ENCODE measurements around the gene VRK2. TPM values are rescaled to one million over a fixed set of nuclear protein-coding genes. Genes with fewer than 3 reads are reported as not detected.
A peak's percentile ranks its signal among the peaks of the same experiment; 100 is the strongest.

Gene VRK2
- polyA plus RNA-seq (2013, experiment 1 of 4): 26.5 TPM
- 26.9 TPM for polyA plus RNA-seq (2013, experiment 2 of 4)
- 24.6 TPM for polyA plus RNA-seq (2013, experiment 3 of 4)
- 26.9 TPM for polyA plus RNA-seq (2013, experiment 4 of 4)

GRCh38 chr2:58046585-58047372, at the start of gene VRK2:
Gene VRK2, plus strand, starts transcription at chr2:58046806. Its CDS starts 2,026 bp downstream, at chr2:58048832.
- 0 to 1% methylated on average over 76 of the region's 76 CpGs for WGBS, 2 experiments
- peak within 1 kb of the TSS; percentile 59 for H3K4me3 ChIP-seq (ENCODE audit: insufficient read depth, low read depth, low read length)
- peak within 1 kb of the TSS; percentile 92 for H3K27ac ChIP-seq (ENCODE audit: insufficient read depth, low read depth, low read length, poor library complexity, severe bottlenecking)
- no peaks in the 10 kb centered on the region for H3K9me3 ChIP-seq (ENCODE audit: control insufficient read depth, low read length)
- no peaks in the 10 kb centered on the region for H3K36me3 ChIP-seq (ENCODE audit: control insufficient read depth, insufficient read depth, low read length)
- no peaks in the 10 kb centered on the region for H3K27me3 ChIP-seq (ENCODE audit: control insufficient read depth, insufficient read depth, low read length, poor library complexity, severe bottlenecking)
- no peaks in the 10 kb centered on the region for H3K4me1 ChIP-seq (ENCODE audit: control insufficient read depth, insufficient read depth, low read length)

DNA sequence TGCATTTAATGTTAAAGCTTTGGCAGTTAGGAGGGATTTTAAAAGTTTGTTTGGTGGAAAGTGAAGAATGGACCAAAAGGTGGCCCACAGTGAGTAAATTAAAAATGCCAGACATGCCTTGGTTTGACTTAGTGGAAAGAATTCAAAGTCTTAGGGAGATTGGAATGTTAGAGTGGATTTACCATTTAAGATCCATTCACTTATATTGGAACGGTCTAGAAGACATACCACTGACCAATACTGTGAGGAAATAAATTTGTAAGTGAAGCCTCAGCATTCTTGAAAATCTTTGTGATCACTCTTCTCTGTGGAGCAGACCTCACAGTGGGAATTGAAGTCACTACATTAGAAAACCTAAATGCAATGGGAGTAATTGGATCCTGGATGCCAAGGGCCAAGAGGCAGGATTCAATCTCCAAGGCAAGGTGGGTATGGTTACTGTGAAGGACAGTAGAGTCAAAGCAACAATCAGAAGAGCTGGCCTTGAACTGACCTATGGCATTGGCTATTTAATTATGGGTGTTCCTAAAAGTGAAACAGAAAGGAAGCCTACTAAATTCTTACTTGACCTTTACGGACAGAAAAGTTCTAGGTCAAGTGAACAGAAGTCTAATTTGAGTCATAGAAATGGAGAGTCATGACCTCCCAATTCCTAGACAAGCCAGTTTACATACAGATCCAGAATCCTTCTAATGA, 40.2 kb upstream of the VRK2 start:
- no peak overlapping the region for H3K27ac ChIP-seq (ENCODE audit: insufficient read depth, low read depth, low read length, poor library complexity, severe bottlenecking)
- WGBS, 2 experiments: 96 to 100% methylated on average over 2 of the region's 2 CpGs
- H3K36me3 ChIP-seq (ENCODE audit: control insufficient read depth, insufficient read depth, low read length): no peaks in the 10 kb centered on the region
- H3K27me3 ChIP-seq (ENCODE audit: control insufficient read depth, insufficient read depth, low read length, poor library complexity, severe bottlenecking): no peaks in the 10 kb centered on the region
- no peak overlapping the region for H3K4me3 ChIP-seq (ENCODE audit: insufficient read depth, low read depth, low read length)
- H3K9me3 ChIP-seq (ENCODE audit: control insufficient read depth, low read length): no peaks in the 10 kb centered on the region
- H3K4me1 ChIP-seq (ENCODE audit: control insufficient read depth, insufficient read depth, low read length): no peaks in the 10 kb centered on the region

DNA sequence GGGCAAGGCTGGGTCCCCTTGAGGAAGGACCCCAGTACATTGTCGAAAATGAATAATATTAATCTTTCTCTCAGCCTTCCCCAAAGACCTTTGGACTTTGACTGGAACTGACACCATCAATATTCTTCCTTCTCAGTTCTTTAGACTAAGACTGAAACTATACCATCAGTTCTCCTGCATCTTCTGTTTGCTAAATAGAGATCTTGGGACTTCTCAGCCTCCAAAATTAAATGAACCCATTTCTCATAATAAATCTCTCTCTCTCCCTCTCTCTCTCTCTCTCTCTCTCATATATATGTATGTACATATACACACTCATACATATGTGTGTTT, 39.7 kb upstream of the VRK2 start:
- no peaks in the 10 kb centered on the region for H3K9me3 ChIP-seq (ENCODE audit: control insufficient read depth, low read length)
- H3K4me3 ChIP-seq (ENCODE audit: insufficient read depth, low read depth, low read length): no peak overlapping the region
- no peaks in the 10 kb centered on the region for H3K4me1 ChIP-seq (ENCODE audit: control insufficient read depth, insufficient read depth, low read length)
- WGBS, 2 experiments: 92 to 100% methylated on average over 1 of the region's 1 CpG
- H3K27ac ChIP-seq (ENCODE audit: insufficient read depth, low read depth, low read length, poor library complexity, severe bottlenecking): no peak overlapping the region
- H3K27me3 ChIP-seq (ENCODE audit: control insufficient read depth, insufficient read depth, low read length, poor library complexity, severe bottlenecking): no peaks in the 10 kb centered on the region
- H3K36me3 ChIP-seq (ENCODE audit: control insufficient read depth, insufficient read depth, low read length): no peaks in the 10 kb centered on the region

DNA sequence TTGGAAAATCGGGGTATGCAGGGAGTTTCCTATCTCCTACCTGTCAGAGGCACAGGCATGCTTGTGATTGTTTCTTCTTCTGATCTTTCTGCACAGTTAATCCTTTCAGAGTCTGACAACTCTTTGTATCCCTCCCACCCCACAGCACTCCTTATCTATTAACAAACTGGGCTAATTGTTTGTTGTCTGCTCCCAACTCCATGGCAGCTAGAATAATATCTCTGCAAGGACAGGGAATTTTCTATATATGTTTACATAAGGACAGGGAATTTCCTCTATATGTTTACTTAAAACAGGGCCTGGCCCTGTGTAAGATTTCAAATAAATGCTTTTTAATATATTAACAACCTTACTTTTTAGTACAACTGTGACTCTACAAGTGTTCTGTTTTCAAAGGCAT, 36.0 kb upstream of the VRK2 start:
- H3K9me3 ChIP-seq (ENCODE audit: control insufficient read depth, low read length): no peaks in the 10 kb centered on the region
- no peaks in the 10 kb centered on the region for H3K27me3 ChIP-seq (ENCODE audit: control insufficient read depth, insufficient read depth, low read length, poor library complexity, severe bottlenecking)
- no peak overlapping the region for H3K27ac ChIP-seq (ENCODE audit: insufficient read depth, low read depth, low read length, poor library complexity, severe bottlenecking)
- H3K4me1 ChIP-seq (ENCODE audit: control insufficient read depth, insufficient read depth, low read length): no peaks in the 10 kb centered on the region
- H3K36me3 ChIP-seq (ENCODE audit: control insufficient read depth, insufficient read depth, low read length): no peaks in the 10 kb centered on the region
- 91 to 93% methylated on average over 1 of the region's 1 CpG for WGBS, 2 experiments
- H3K4me3 ChIP-seq (ENCODE audit: insufficient read depth, low read depth, low read length): no peak overlapping the region

DNA sequence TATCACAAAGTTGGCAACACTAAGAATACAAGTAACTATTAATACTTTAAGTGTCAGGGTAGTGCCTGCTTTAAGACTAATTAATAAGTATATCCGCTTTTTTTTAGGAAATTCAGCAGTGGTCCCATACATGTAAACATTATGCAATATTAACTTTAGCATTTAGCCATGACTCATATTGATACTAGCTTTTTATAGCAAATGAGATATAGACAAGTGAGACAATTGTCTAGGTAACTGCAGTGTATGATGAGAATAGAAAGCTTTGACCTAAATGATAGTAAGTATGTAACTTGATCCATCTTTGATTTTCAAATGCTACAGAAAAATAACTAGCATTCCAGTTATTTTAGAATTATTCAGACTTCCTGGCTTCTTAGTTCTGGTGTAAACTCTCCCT, 27.4 kb upstream of the VRK2 start:
- 100% methylated on average over 1 of the region's 1 CpG for WGBS, 2 experiments
- Histone ChIP-seq H3K36me3 (ENCODE audit: control insufficient read depth, insufficient read depth, low read length) (no peaks in the 10 kb centered on the region), H3K4me1 (ENCODE audit: control insufficient read depth, insufficient read depth, low read length) (no peaks in the 10 kb centered on the region), H3K4me3 (ENCODE audit: insufficient read depth, low read depth, low read length) (no peak overlapping the region), H3K27me3 (ENCODE audit: control insufficient read depth, insufficient read depth, low read length, poor library complexity, severe bottlenecking) (no peaks in the 10 kb centered on the region), H3K9me3 (ENCODE audit: control insufficient read depth, low read length) (no peaks in the 10 kb centered on the region), H3K27ac (ENCODE audit: insufficient read depth, low read depth, low read length, poor library complexity, severe bottlenecking) (no peak overlapping the region)

- no peak overlapping the region for H3K27ac ChIP-seq (ENCODE audit: insufficient read depth, low read depth, low read length, poor library complexity, severe bottlenecking)
- no peaks in the 10 kb centered on the region for H3K27me3 ChIP-seq (ENCODE audit: control insufficient read depth, insufficient read depth, low read length, poor library complexity, severe bottlenecking)
- H3K4me1 ChIP-seq (ENCODE audit: control insufficient read depth, insufficient read depth, low read length): no peaks in the 10 kb centered on the region
- no peaks in the 10 kb centered on the region for H3K36me3 ChIP-seq (ENCODE audit: control insufficient read depth, insufficient read depth, low read length)
- H3K9me3 ChIP-seq (ENCODE audit: control insufficient read depth, low read length): no peaks in the 10 kb centered on the region
- no peak overlapping the region for H3K4me3 ChIP-seq (ENCODE audit: insufficient read depth, low read depth, low read length)
- WGBS, 2 experiments: 83 to 91% methylated on average over 2 of the region's 2 CpGs
Measured at GRCh38 chr2:58025150-58025933, 21.3 kb upstream of the VRK2 start.

DNA sequence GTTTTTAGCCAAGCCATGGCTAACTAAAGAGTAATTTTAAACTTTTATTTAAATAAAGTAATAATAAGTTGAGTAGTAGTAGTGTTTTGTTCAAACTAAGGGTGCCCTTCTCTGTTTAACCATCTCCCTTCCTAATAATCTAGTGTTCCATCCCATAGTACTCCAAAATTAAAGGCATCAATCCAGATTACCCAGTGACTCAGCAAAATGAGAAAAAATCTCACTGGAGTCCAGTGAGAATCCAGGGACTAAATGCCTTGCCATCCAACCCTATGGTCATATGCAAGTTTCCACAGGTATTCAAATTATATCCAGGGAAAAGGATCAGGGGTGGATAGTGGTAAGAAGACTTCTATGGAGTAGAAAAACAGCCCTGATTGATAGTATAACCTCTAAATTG, 19.6 kb upstream of the VRK2 start:
- Histone ChIP-seq H3K4me1 (ENCODE audit: control insufficient read depth, insufficient read depth, low read length) (no peaks in the 10 kb centered on the region), H3K27ac (ENCODE audit: insufficient read depth, low read depth, low read length, poor library complexity, severe bottlenecking) (no peak overlapping the region), H3K9me3 (ENCODE audit: control insufficient read depth, low read length) (no peaks in the 10 kb centered on the region), H3K27me3 (ENCODE audit: control insufficient read depth, insufficient read depth, low read length, poor library complexity, severe bottlenecking) (no peaks in the 10 kb centered on the region), H3K36me3 (ENCODE audit: control insufficient read depth, insufficient read depth, low read length) (no peaks in the 10 kb centered on the region), H3K4me3 (ENCODE audit: insufficient read depth, low read depth, low read length) (no peak overlapping the region)

DNA sequence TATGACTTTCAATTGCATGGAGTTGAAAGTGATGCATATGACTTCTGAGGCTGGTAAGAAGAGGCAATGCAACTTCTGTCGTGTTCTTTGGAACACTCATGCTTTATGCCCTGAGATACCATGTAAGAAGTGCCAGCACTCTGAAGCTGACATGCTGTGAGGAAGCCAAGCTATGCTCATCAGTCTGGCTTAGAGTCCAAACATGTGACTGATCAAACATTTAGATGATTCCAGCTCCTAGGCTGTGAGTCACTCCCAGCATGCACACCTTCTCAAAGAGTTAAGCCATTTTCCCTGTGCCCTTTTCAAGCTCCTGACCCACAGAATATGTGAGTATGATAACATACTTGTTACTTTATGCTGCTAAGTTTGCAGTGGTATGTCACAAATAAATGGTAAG, 15.8 kb upstream of the VRK2 start:
- Histone ChIP-seq H3K36me3 (ENCODE audit: control insufficient read depth, insufficient read depth, low read length) (no peaks in the 10 kb centered on the region), H3K4me1 (ENCODE audit: control insufficient read depth, insufficient read depth, low read length) (no peaks in the 10 kb centered on the region), H3K4me3 (ENCODE audit: insufficient read depth, low read depth, low read length) (no peak overlapping the region), H3K27me3 (ENCODE audit: control insufficient read depth, insufficient read depth, low read length, poor library complexity, severe bottlenecking) (no peaks in the 10 kb centered on the region), H3K27ac (ENCODE audit: insufficient read depth, low read depth, low read length, poor library complexity, severe bottlenecking) (no peak overlapping the region), H3K9me3 (ENCODE audit: control insufficient read depth, low read length) (no peaks in the 10 kb centered on the region)
- WGBS, 2 experiments: 94 to 95% methylated on average over 1 of the region's 1 CpG

- H3K36me3 ChIP-seq (ENCODE audit: control insufficient read depth, insufficient read depth, low read length): no peaks in the 10 kb centered on the region
- H3K4me1 ChIP-seq (ENCODE audit: control insufficient read depth, insufficient read depth, low read length): no peaks in the 10 kb centered on the region
- H3K9me3 ChIP-seq (ENCODE audit: control insufficient read depth, low read length): no peaks in the 10 kb centered on the region
- no peak overlapping the region for H3K27ac ChIP-seq (ENCODE audit: insufficient read depth, low read depth, low read length, poor library complexity, severe bottlenecking)
- H3K27me3 ChIP-seq (ENCODE audit: control insufficient read depth, insufficient read depth, low read length, poor library complexity, severe bottlenecking): no peaks in the 10 kb centered on the region
- H3K4me3 ChIP-seq (ENCODE audit: insufficient read depth, low read depth, low read length): no peak overlapping the region
- 96% methylated on average over 3 of the region's 3 CpGs for WGBS, 2 experiments
Measured at GRCh38 chr2:58032016-58032763, 14.4 kb upstream of the VRK2 start.

DNA sequence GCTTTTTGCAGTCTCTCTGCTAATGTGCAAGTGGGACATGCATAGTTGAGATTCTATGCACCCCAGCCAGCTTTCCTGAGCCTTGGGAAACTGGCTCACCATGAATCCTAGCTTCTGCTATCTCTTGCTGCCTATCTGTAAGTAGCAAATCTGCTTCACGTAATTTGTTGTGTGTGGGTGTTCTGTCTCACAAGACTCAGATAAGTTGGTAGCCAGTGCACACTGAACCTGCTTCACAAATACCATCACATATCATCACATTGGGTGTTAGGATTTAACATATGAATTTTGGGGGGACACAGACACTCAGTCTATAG, 13.9 kb upstream of the VRK2 start:
- Histone ChIP-seq H3K36me3 (ENCODE audit: control insufficient read depth, insufficient read depth, low read length) (no peaks in the 10 kb centered on the region), H3K4me3 (ENCODE audit: insufficient read depth, low read depth, low read length) (no peak overlapping the region), H3K27me3 (ENCODE audit: control insufficient read depth, insufficient read depth, low read length, poor library complexity, severe bottlenecking) (no peaks in the 10 kb centered on the region), H3K9me3 (ENCODE audit: control insufficient read depth, low read length) (no peaks in the 10 kb centered on the region), H3K4me1 (ENCODE audit: control insufficient read depth, insufficient read depth, low read length) (no peaks in the 10 kb centered on the region), H3K27ac (ENCODE audit: insufficient read depth, low read depth, low read length, poor library complexity, severe bottlenecking) (no peak overlapping the region)
- WGBS, 2 experiments: 89 to 100% methylated on average over 1 of the region's 1 CpG

Data from ectodermal cell (in vitro differentiated cells).